GM12891 (cell line): ENCODE measurements around the gene KY.

Experiments
- DNase-seq: peaks from one replicate; pipeline ENCODE4 v3.0.0; 2011; ENCODE audit warnings: low spot score; ENCODE audit not compliant: insufficient read length
- FAIRE-seq: peaks from 2 replicates; lab custom pipeline; 2011; peaks lifted over from hg19 to GRCh38; lab: Jason Lieb, UNC
- PAX5 ChIP-seq: IDR thresholded peaks from 2 replicates; pipeline ENCODE4 v1.6.1; 2011; ENCODE audit warnings: low read length, moderate library complexity, mild to moderate bottlenecking; ENCODE audit not compliant: insufficient read depth, severe bottlenecking
- POLR2A ChIP-seq: IDR thresholded peaks from 2 replicates; pipeline ENCODE4 v1.6.1; 2011; ENCODE audit warnings: low read depth, low read length, control low read depth
- POLR2AphosphoS5 ChIP-seq: IDR thresholded peaks from 2 replicates; pipeline ENCODE4 v1.6.1; 2011; ENCODE audit warnings: low read depth, low read length, control low read depth
- POU2F2 ChIP-seq: IDR thresholded peaks from 2 replicates; pipeline ENCODE4 v1.6.1; 2011; ENCODE audit warnings: low read depth, mild to moderate bottlenecking, control low read depth, low read length, moderate library complexity
- SPI1 ChIP-seq: IDR thresholded peaks from 2 replicates; pipeline ENCODE4 v1.6.1; 2011; ENCODE audit warnings: low read depth, low read length, control low read depth
- TAF1 ChIP-seq: IDR thresholded peaks from 2 replicates; pipeline ENCODE4 v1.6.1; 2011; ENCODE audit warnings: low read depth, low read length, control low read depth

The KY gene

DNA sequence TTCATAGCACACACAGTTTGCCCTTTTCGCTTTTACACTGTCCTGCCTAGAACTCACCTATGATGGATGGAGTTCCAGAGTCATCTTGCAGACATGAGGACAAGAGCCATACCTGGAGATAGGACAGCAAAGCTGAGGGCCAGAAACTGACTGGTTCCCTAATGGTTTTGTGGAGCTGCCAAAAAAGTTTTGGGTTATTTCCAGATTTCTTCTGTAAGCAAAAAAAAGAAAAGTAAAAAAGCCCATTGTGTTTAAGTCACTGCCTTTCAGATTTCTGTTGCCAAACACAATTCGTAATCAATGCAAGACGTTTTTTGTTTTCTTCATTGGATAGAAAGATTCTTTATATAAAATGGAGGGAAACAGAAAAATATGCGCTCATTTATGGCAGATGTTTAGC lies 42.4 kb upstream of the KY start:
- DNase-seq, result no peak
- no peak for FAIRE-seq

DNA sequence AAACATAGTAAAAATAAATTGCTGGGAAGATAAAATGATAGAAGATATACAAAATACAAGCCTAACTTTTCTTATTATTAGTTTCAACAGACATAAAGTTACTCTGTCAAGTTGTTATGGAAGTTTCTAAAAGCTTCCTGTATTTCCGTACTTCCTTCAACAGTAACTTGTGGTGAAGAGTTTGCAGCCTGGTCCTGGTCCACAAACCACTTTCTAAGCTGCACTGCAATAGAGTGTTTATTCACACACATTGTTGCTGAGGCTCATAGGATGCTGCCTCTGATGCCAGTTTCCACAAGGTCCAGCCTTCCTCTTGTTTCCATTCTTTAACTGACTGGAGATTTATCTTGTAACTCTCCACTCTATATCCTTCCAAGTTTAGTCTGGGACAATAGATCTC lies 39.4 kb upstream of the KY start:
- no peak for DNase-seq
- no peak for FAIRE-seq
- TF ChIP-seq POLR2AphosphoS5 (no peak), SPI1 (no peak), PAX5 (no peak), POLR2A (no peak), TAF1 (no peak), POU2F2 (no peak)

More for the DNA sequence above, 42.4 kb upstream of the KY start:
- TF ChIP-seq PAX5 (no peak), POLR2AphosphoS5 (no peak), TAF1 (no peak), SPI1 (no peak), POU2F2 (no peak), POLR2A (no peak)

DNA sequence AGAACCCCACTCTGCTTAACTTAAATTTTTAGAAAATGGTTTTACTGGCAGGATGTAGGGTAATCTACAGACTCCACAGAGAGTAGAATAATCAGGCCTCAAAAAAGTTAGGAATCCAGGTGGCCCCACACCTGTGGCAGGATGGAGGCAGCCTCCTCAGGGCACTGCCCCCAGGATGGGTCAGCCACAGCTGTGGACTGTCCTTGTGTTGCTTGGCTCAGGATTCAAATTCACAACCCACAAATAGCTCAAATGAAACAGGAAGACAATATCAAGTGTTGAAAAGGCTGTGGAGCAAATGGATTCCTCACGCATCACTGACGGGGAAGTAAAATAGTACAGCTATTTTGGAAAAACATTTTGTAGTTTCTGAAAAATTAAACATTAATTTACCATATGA lies 36.8 kb upstream of the KY start:
- FAIRE-seq (no peak), DNase-seq (no peak)
- TF ChIP-seq SPI1 (no peak), POLR2A (no peak), PAX5 (no peak), POLR2AphosphoS5 (no peak), TAF1 (no peak)

DNA sequence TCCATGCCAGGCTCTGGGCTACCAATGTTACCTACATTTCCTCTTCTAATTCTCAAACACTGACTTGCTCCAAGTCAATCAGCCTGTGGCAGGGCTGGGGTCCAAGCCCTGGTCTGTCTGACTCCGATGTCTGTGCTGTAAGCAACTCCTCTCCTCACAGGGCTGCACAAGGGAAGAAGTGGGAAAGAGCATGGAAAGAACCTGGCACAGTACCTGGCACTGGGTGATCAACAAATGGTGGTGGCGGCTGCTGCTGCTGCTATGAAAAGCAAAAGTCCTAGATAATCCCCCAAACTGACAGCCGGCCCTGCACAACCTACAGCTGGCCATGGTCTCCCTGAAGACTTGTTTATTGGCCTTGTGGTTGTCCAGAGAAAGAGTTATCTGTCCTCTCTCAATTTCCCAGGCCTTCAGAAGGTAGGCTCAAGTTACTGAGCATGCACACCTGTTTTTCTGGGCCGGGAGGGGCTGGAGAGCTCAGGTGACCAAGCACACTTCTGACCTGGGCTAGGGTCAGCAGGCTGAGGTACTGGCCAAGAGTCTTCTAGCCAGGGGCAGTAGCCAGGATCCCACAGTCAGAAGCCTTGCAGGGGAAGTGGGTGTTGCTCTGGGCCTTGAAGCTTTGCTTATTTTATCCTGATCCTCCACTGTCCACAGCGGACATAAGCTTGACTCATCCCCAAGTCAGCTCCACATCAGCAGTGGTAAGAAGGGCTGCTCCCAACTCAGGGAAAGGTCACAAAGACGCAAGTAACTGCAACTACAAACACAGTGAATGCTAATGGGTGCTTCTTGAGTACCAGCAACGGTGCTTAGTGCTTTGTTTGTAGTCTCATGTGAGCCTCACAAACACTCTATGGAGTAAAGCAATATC lies 35.3 kb upstream of the KY start:
- FAIRE-seq, result no peak
- no peak for DNase-seq
- no peak for TF ChIP-seq POU2F2
- TF ChIP-seq PAX5, result no peak
- no peak for TF ChIP-seq TAF1
- TF ChIP-seq SPI1, result no peak
- no peak for TF ChIP-seq POLR2A
- TF ChIP-seq POLR2AphosphoS5, result no peak

DNA sequence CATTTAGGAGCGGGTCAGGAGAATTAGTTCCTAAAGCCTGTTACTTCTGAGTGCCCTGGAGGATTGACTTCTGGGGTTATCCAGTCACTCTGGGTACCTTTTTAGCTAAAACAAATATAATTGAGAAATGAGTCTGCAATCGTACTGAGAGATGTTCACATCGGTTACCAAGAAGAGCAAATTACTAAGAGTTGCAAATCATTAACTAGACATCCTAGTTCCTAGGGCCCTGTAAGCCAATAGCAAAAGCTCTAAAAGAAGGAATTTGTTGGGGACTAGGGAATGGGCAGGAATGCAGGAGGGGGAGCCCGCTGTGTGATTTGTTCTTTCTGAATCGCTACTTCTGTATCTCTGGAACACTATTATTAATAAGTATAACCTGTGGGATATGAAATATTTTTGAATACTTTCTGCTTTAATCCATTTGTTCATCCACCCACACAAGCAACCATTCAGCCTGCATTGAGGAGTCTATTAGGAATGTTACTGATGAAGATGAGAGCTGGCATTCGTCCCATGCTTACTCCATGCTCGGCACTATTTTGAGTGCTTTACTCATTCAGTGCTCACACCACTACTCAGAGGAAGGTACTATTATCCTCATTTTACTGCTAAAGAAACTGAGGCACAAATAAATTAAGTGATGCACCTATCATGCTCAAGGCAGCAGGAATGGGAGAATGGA lies 31.5 kb upstream of the KY start:
- FAIRE-seq (no peak), DNase-seq (no peak)
- TF ChIP-seq POLR2AphosphoS5 (no peak), PAX5 (no peak), SPI1 (no peak), POLR2A (no peak), TAF1 (no peak), POU2F2 (no peak)

DNA sequence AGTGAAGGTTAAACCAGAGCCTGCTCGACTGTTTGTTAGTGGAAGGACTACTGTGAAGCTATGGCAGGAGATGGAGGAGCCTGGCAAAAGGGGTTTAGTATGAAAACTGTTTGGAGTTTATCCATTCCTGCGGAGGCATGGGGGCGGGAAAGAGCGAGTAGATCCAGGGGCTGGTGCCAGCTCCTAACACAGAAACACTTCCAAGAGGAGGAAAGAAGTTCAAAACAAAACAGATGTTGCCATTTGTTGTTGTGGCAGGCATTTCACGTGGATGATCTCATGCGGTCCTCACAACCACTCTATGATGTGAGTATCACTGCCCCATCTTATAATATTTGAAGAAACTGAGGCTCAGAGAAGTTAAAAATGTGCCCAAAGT lies 30.7 kb upstream of the KY start:
- no peak for DNase-seq
- FAIRE-seq, result no peak

DNA sequence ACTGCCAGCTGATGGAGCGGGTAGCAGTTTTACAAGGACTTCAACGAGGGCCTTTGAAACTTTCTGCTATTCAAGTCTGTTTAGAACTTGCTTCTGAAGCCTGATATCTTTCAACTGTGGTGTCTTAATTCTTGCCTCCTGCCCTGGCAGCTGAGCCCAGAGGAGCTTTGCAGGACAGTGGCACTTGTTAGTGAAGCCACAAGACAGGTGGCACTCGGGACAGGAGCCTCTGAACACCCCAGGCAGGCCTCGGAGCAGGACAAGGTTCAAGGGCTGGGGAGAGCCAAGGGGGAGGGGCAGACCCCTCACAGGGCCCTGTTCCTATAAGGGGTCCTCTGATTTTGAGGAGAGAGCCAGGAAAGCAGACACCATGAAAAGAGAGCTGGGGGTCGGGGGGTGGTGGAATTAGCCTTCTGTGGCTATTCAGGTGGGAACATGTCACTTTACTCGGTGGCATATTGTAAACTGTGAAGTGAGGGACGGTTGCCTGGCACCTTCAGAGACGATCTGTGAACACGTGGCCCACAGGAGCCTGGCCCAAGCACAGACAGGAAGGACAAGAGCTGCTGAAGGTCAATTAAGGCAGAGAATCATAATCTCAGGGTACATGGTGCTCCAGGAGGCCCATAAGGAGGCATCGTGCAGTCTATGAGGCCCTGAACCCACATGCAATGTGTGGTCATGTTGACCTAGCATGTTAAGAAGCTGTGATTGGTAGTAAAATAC lies 30.1 kb upstream of the KY start:
- TF ChIP-seq POLR2AphosphoS5 (no peak), POU2F2 (no peak), PAX5 (no peak)
- DNase-seq (no peak), FAIRE-seq (no peak)

More for the DNA sequence above, 30.7 kb upstream of the KY start:
- no peak for TF ChIP-seq TAF1
- no peak for TF ChIP-seq PAX5
- TF ChIP-seq POLR2A, result no peak
- no peak for TF ChIP-seq POU2F2
- no peak for TF ChIP-seq POLR2AphosphoS5
- no peak for TF ChIP-seq SPI1

DNA sequence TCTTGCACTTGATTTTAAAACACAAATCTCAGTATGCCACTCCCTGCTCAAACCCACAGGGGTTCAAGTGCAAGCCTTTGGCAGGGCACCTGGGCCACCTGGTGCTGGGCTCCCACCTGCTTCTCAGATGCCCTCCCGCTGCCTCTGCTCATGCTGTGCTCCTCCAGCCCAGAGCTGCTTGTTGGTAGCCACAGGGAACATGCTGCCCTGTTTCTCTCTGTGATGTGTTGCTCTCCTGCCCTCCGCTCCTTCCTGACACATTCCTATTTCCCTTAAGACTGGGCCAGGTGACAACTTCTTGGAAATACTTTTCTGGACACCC lies 27.1 kb upstream of the KY start:
- TF ChIP-seq POLR2A, result no peak
- TF ChIP-seq PAX5, result no peak
- no peak for TF ChIP-seq SPI1
- no peak for TF ChIP-seq TAF1
- TF ChIP-seq POLR2AphosphoS5, result no peak
- no peak for TF ChIP-seq POU2F2
- DNase-seq (no peak), FAIRE-seq (no peak)

DNA sequence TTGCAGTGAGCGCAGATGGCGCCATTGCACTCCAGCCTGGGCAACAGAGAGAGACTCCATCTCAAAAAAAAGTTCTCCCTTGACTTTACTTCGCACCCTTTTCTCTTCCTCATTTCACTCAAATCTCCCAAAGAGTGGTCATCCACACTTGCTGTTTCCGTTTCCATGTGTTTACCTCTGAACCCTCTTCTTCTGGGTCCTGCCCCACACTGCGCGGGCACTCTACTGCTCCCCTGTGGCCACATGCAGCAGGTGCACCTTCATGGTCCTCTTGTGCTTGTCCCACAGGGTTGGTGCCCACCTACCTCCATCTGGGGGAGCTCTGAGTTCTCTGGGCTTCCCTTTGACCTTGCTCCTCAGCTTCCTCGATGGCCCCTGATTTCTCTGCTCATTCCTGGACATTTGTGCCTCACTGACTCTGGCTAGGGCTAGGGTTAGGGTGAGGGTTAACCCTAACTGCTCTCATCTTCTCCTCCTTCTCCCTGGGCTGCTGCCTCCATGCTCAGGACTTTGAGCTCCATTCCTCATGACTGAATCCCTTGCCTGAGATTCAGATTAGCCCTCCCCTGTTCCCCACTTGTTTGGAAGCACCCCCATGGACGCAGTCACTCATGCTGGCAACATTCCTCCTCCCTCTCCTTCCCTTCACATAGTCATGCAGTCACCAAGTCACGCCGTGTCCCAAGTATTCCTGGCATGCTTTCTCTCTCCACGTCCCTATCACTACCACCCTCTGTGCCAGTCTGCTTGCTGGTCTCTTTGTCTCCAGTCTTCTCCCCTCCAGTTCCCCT lies 26.6 kb upstream of the KY start:
- TF ChIP-seq TAF1 (no peak), SPI1 (no peak), PAX5 (no peak), POLR2A (no peak)
- FAIRE-seq, result no peak
- DNase-seq, result no peak
